GM23248 (cell line): Measurements from ENCODE around the gene CATSPERB. TPM values are rescaled to one million over a fixed set of nuclear protein-coding genes. Genes with fewer than 3 reads are reported as not detected.
"Not testable (repeated sequence)": the region's sequence is repeated elsewhere in the genome, so short reads cannot be mapped to it uniquely, and the experiment has no call there.

Source experiments
- DNase-seq: peaks from one replicate; pipeline ENCODE4 v3.0.0-alpha.2; 2015
- H2AFZ ChIP-seq: fragments of 200-600 bp; sonication (generic); 2 replicates; pipeline ENCODE4 v1.6.1; 2016; ENCODE audit warnings: antibody characterized with exemption
- H3F3A ChIP-seq: fragments of 200-600 bp; sonication (generic); 2 replicates; pipeline ENCODE4 v1.6.1; 2016; ENCODE audit warnings: mild to moderate bottlenecking, antibody characterized with exemption, mixed run types; ENCODE audit not compliant: insufficient read depth
- H3K27ac ChIP-seq: fragments of 200-600 bp; sonication (generic); 2 replicates; pipeline ENCODE4 v1.5.1; 2016; ENCODE audit warnings: mild to moderate bottlenecking
- H3K27me3 ChIP-seq: fragments of 200-600 bp; sonication (generic); replicated peaks from 2 replicates; pipeline ENCODE4 v1.6.1; 2016; ENCODE audit warnings: mild to moderate bottlenecking; ENCODE audit not compliant: insufficient read depth
- H3K36me3 ChIP-seq: fragments of 200-600 bp; sonication (generic); 2 replicates; pipeline ENCODE4 v1.6.1; 2016; ENCODE audit warnings: low read depth, mild to moderate bottlenecking
- H3K4me1 ChIP-seq: fragments of 200-600 bp; sonication (generic); 2 replicates; pipeline ENCODE4 v1.6.1; 2016; ENCODE audit warnings: mild to moderate bottlenecking; ENCODE audit not compliant: insufficient read depth
- H3K4me2 ChIP-seq: fragments of 200-600 bp; sonication (generic); one replicate; pipeline ENCODE4 v1.6.1; 2016; ENCODE audit warnings: mild to moderate bottlenecking; ENCODE audit not compliant: unreplicated experiment
- H3K4me3 ChIP-seq: fragments of 200-600 bp; sonication (generic); 2 replicates; pipeline ENCODE4 v1.5.1; 2016; ENCODE audit warnings: mild to moderate bottlenecking
- H3K79me2 ChIP-seq: fragments of 200-600 bp; sonication (generic); 2 replicates; pipeline ENCODE4 v1.6.1; 2016; ENCODE audit warnings: mild to moderate bottlenecking; ENCODE audit not compliant: insufficient read depth
- H3K9ac ChIP-seq: fragments of 200-600 bp; sonication (generic); 2 replicates; pipeline ENCODE4 v1.6.1; 2016; ENCODE audit warnings: mild to moderate bottlenecking
- H3K9me2 ChIP-seq: fragments of 200-600 bp; sonication (generic); 2 replicates; pipeline ENCODE4 v1.6.1; 2016; ENCODE audit warnings: mixed run types, mild to moderate bottlenecking, moderate library complexity; ENCODE audit not compliant: insufficient read depth
- H3K9me3 ChIP-seq: fragments of 200-600 bp; sonication (generic); one replicate; pipeline ENCODE4 v1.6.1; 2017; ENCODE audit warnings: low read depth
- H4K20me1 ChIP-seq: fragments of 200-600 bp; sonication (generic); 2 replicates; pipeline ENCODE4 v1.6.0; 2016; ENCODE audit not compliant: insufficient read depth
- EZH2 ChIP-seq: fragments of 200-600 bp; sonication (generic); IDR thresholded peaks from 2 replicates; pipeline ENCODE4 v1.6.1; 2018; ENCODE audit warnings: antibody characterized with exemption, mild to moderate bottlenecking; ENCODE audit not compliant: insufficient read depth, poor library complexity, severe bottlenecking
- EZH2phosphoT487 ChIP-seq: fragments of 200-600 bp; sonication (generic); IDR thresholded peaks from 2 replicates; pipeline ENCODE4 v1.6.1; 2018; ENCODE audit warnings: antibody characterized with exemption, moderate library complexity, mild to moderate bottlenecking, low read depth; ENCODE audit not compliant: insufficient read depth
- WGBS, 2 experiments: methylation state at CpG; one replicate each; pipeline ENCODE4 v1.1.6; 2015 to 2017; ENCODE audit warnings: low lambda C conversion rate in 2 of 2, low coverage in 1 of 2; ENCODE audit errors: missing lambda C conversion rate in 2 of 2; 5-methylcytosine and 5-hydroxymethylcytosine counted together
- in situ Hi-C: fragments of 300-500 bp; cut with MboI; formaldehyde crosslinking; loops from 2 replicates; pipeline ENCODE4 v1.15.0; 2020
- polyA plus RNA-seq: library from polyadenylated mRNA; unstranded; fragments of >200 nt; fragmentation: Nextera tagmentation; extraction: Ambion mirVana; gene quantifications from 2 replicates; pipeline ENCODE4 v1.2.1, GENCODE V29; 2016
- small RNA-seq: library from RNA; depleted of rRNA; stranded (forward); fragments of <200 nt; gene quantifications from one replicate; pipeline ENCODE3, GENCODE V24; 2014; ENCODE audit warnings: low read depth, low replicate concordance
- total RNA-seq: library from RNA; depleted of rRNA; stranded (reverse); fragments of >200 nt; shearing (Covaris generic); gene quantifications from 2 replicates; pipeline ENCODE4 v1.2.3, GENCODE V29; 2014; rRNA removed

Gene CATSPERB
- total and polyA plus RNA-seq, 2 experiments from 2014 or later: 0.11 TPM; not detected in 1

DNA sequence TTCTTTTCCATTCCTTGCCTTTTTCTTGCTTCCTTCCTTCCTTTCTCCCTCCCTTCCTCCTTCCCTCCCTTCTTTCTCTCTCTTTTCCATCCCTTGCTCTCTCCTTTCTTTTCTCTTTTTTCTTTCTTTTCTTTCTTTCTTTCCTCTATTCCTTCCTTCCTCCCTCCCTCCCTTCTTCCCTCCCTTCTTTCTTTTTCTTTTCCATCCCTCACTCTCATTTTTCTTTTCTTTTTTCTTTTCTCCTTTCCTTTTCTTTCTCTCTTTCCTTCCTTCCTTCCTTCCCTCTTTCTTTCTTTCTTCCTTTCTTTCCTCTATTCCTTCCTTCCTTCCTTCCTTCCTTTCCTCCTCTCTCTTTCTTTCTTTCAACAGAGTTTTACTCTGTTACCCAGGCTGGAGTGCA lies 186.7 kb downstream of the CATSPERB start:
- H3K9me2 ChIP-seq: no peaks in the 10 kb centered on the region
- H3K27me3 ChIP-seq: no peaks in the 10 kb centered on the region
- TF ChIP-seq EZH2phosphoT487 (no peak), EZH2 (no peak)
- in situ Hi-C loops: no loop called here
- no peaks in the 10 kb centered on the region for H3K36me3 ChIP-seq
- H4K20me1 ChIP-seq: no peaks in the 10 kb centered on the region
- no peak overlapping the region for H2AFZ ChIP-seq
- H3K4me3 ChIP-seq: no peak overlapping the region
- H3K4me1 ChIP-seq: no peaks in the 10 kb centered on the region
- DNase-seq: no peak
- no peak overlapping the region for H3K4me2 ChIP-seq
- H3F3A ChIP-seq: no peaks in the 10 kb centered on the region
- H3K9ac ChIP-seq: no peak overlapping the region
- no peak overlapping the region for H3K27ac ChIP-seq
- no peaks in the 10 kb centered on the region for H3K9me3 ChIP-seq
- H3K79me2 ChIP-seq: no peaks in the 10 kb centered on the region

DNA sequence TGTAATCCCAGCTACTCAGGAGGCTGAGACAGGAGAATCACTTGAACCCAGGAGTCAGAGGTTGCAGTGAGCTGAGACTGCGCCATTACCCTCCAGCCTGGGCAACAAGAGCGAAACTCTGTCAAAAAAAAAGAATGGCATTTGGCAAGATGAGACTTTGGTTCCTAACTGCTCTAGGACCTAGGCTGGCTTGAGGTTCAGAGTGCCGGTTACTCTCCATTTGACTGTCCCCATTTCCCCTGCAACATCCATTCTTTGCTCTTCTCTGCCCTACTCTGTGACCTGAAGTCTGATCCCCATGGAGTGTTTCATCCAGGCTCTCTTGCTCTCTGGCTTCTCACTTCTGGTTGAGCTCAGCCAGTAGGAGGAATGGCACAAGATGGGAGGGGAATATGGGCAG lies 195.6 kb downstream of the CATSPERB start:
- Histone ChIP-seq H3K9me3 (no peaks in the 10 kb centered on the region), H3K79me2 (no peaks in the 10 kb centered on the region), H4K20me1 (no peaks in the 10 kb centered on the region), H3K36me3 (no peaks in the 10 kb centered on the region), H3K4me3 (no peak overlapping the region), H3K9me2 (no peaks in the 10 kb centered on the region), H3K9ac (no peak overlapping the region), H3K4me1 (no peaks in the 10 kb centered on the region), H2AFZ (no peak overlapping the region), H3K4me2 (no peak overlapping the region), H3F3A (no peaks in the 10 kb centered on the region), H3K27me3 (no peaks in the 10 kb centered on the region), H3K27ac (no peak overlapping the region)
- in situ Hi-C loops: no loop called here
- DNase-seq: no peak
- WGBS, 2 experiments: 79 to 95% methylated on average over 3 of the region's 3 CpGs
- no peak for TF ChIP-seq EZH2phosphoT487
- no peak for TF ChIP-seq EZH2

DNA sequence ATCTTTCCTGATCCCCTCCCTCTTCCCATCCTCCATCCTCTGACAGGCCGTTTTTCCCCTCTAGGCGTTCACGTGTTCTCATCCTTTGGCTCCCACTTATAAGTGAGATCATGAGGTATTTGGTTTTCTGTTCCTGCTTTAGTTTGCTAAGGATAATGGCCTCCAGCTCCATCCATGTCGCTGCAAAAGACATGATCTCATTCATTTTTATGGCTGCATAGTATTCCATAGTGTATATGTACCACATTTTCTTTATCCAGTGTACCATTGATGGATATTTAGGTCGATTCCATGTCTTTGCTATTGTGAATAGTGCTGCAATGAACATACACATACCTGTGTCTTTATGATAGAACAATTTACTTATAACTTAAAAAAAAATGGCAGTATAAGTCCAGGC lies 197.8 kb downstream of the CATSPERB start:
- not testable (repeated sequence) for DNase-seq, H3K4me3 ChIP-seq
- WGBS, 2 experiments: 66 to 69% methylated on average over 5 of the region's 5 CpGs

DNA sequence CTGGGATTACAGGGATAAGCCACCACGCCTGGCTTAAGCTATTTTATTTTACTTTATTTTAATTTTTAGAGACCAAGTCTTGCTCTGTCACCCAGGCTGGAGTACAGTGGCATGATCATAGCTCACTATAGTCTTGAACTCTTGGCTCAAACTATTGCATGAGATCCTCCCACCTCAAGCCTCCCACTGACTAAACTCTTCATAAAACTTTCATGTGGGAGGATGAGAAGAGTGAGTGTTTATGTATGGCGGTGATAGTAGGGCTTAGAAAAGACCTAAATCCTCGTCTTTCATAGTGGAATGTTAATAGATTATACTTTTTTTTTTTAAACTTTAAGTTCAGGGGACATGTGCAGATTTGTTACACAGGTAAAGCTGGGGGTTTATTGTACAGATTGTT lies 198.3 kb downstream of the CATSPERB start:
- DNase-seq: no peak
- Histone ChIP-seq H3K4me1 (no peaks in the 10 kb centered on the region), H3K36me3 (no peaks in the 10 kb centered on the region), H3K4me3 (no peak overlapping the region), H3K79me2 (no peaks in the 10 kb centered on the region), H3K9me2 (no peaks in the 10 kb centered on the region), H3K9ac (no peak overlapping the region), H3K27ac (no peak overlapping the region), H2AFZ (no peak overlapping the region), H3K9me3 (no peaks in the 10 kb centered on the region), H3K4me2 (no peak overlapping the region), H3F3A (no peaks in the 10 kb centered on the region), H4K20me1 (no peaks in the 10 kb centered on the region), H3K27me3 (no peaks in the 10 kb centered on the region)
- TF ChIP-seq EZH2phosphoT487 (no peak), EZH2 (no peak)
- 56 to 60% methylated on average over 3 of the region's 3 CpGs for WGBS, 2 experiments
- in situ Hi-C loops: no loop called here

More for the DNA sequence above, 197.8 kb downstream of the CATSPERB start:
- H4K20me1 ChIP-seq, H3K79me2 ChIP-seq, in situ Hi-C loops, H3F3A ChIP-seq, H3K9me3 ChIP-seq, H3K36me3 ChIP-seq, H3K27me3 ChIP-seq, H3K9me2 ChIP-seq, H3K4me1 ChIP-seq, H3K27ac ChIP-seq, H3K9ac ChIP-seq, H2AFZ ChIP-seq, H3K4me2 ChIP-seq: not testable (repeated sequence)

Small RNAs within 50 kb of the gene (small RNA-seq; reads per million reads assigned to genes)
- not detected for gene AL133373.1
- gene POLR3GP1: not detected
- not detected for gene RF00012

Other genes starting within 250 kb of the CATSPERB start
- gene PPP4R3A, start 221.8 kb downstream of the CATSPERB start, total RNA-seq: 36.8 and 41.1 TPM in 2 replicates
- 17.3 and 18.0 TPM in 2 replicates for gene PPP4R3A, start 221.8 kb downstream of the CATSPERB start, polyA plus RNA-seq
- under 0.01 and 0.65 TPM in 2 replicates for gene TC2N, start 135.4 kb upstream of the CATSPERB start, total RNA-seq
- 0.34 and 0.77 TPM in 2 replicates for gene TC2N, start 135.4 kb upstream of the CATSPERB start, polyA plus RNA-seq
- gene FBLN5, start 215.6 kb upstream of the CATSPERB start, total RNA-seq: 234 TPM in 2 replicates
- gene FBLN5, start 215.6 kb upstream of the CATSPERB start, polyA plus RNA-seq: 756 and 767 TPM in 2 replicates